Brain microvascular endothelial cell (primary cell): ENCODE data around the gene SLC9C1.

Source experiments
- DNase-seq: peaks from one replicate; pipeline ENCODE4 v3.0.0-alpha.2; 2020
- H3K27ac ChIP-seq: fragments of 250-450 bp; sonication (Bioruptor Pico); 2 replicates; pipeline ENCODE4 v1.5.1; 2020; ENCODE audit warnings: mild to moderate bottlenecking, moderate library complexity
- H3K27me3 ChIP-seq: fragments of 250-450 bp; sonication (Bioruptor Pico); replicated peaks from 2 replicates; pipeline ENCODE4 v1.5.1; 2020; ENCODE audit warnings: mild to moderate bottlenecking
- H3K36me3 ChIP-seq: fragments of 250-450 bp; sonication (Bioruptor Pico); replicated peaks from 2 replicates; pipeline ENCODE4 v1.5.1; 2020; ENCODE audit warnings: mild to moderate bottlenecking
- H3K4me3 ChIP-seq: 2 replicates; pipeline ENCODE4 v1.5.1; 2011; ENCODE audit warnings: low read depth, mild to moderate bottlenecking, control low read depth, low read length, moderate library complexity
- CTCF ChIP-seq: IDR thresholded peaks from 2 replicates; pipeline ENCODE4 v1.5.1; 2011; ENCODE audit warnings: low read depth, mild to moderate bottlenecking, moderate library complexity, low read length, control low read depth, inconsistent platforms; ENCODE audit errors: missing control alignments
- in situ Hi-C: cut with HindIII; loops from 2 replicates; pipeline ENCODE4 v1.10.0; 2017; ENCODE audit warnings: low sequenced_read_pairs, low pct_ligation_motif_present

The SLC9C1 gene

DNA sequence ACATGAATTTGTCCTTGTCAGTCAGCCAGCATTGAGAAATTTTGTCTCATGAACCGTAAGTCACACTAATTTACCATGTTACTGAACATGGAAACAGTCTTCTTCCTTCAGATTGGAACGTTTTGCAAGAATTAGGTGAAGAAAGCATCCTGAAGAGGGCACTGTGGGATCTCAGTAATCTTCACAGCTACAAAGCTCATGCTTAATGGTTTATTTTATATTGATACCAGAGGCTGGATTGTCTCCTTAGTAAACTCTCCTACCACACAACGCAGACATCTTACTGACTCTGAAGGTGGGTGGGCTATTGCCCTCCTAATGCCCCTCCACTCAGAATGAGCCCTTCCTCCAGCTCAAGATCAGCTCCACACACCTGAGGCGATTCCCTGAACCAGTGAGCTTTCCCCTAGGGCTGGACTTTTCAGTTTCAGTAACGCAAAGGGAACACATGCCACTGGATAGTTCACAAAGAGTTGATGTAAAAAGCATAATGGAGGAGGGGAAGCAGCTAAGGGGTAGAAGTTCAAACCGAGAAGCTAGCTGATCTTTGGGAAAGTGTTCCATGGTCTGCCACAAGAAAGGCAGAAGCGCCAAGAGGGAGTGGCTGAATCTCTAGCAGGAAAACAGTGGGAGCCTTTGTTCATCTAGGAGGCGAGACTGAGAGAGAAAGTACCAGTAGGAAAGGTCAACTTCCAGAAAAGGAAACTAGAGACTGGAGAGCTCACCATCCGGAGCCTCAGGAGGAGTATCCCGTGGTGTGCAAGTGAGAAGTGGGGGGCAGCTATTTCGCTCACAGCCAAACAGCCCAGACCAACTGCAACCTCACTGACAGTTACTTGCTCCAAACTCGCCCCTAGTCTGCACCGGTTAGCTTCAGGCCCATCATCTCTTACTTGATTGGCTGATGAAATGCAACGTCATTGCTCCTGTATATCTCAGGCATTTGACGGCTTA, at the start of gene SLC9C1:
Gene SLC9C1 (minus strand): TSS at position 849 of the 954 bp plus-strand sequence. CDS start 7,425 bp downstream, outside the sequence.
- no peaks in the 10 kb centered on the region for H3K27me3 ChIP-seq
- in situ Hi-C loops: no loop called here
- TF ChIP-seq CTCF: peak; percentile 68
- no peaks in the 10 kb centered on the region for H3K36me3 ChIP-seq
- DNase-seq: peak; percentile 79
- H3K4me3 ChIP-seq: peak within 1 kb of the TSS; percentile 64
- H3K27ac ChIP-seq: peak within 1 kb of the TSS; percentile 63

DNA sequence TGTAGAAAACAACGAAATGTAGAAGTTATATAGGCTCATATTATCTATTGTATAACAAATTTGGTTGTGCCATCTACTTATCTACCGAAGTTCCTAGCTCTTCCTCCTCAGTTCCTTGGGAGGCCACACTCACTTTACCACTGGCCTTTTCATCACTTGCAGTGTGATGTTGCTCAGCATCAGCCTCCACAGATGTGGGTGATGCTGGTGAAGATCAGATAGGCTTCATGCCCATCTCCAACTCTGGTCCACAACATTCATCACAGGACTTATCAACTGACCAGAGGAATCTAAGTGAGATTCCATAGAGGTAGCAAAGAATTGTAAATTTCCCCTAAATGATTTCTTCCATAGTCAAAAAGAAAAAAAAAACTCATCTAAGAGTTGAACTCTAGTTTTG, 47.4 kb upstream of the SLC9C1 start:
- H3K4me3 ChIP-seq: no peak overlapping the region
- no peak for DNase-seq

DNA sequence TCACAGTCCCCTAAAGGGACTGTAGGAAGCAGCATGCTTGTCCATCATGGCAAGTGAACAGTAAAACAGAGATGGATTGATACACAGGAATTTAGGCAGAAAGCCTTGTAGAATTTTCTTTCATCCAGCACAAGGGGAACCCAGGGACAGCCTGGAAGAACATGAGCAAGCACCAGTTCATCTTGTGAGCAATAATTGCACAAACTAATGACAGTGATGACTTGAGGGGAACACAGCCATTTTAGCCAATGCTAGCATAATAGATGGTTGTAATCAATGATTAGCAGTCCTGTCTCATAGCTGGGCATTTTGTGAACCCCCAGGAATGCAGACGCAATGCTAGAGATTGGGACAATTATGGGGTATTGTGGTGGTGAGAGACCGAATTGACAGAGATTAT, 45.6 kb upstream of the SLC9C1 start:
- H3K27me3 ChIP-seq: no peaks in the 10 kb centered on the region
- no peak for TF ChIP-seq CTCF
- H3K4me3 ChIP-seq: no peak overlapping the region
- H3K36me3 ChIP-seq: no peaks in the 10 kb centered on the region
- in situ Hi-C loops: no loop called here
- no peak for DNase-seq
- H3K27ac ChIP-seq: no peak overlapping the region

More for the DNA sequence above, 47.4 kb upstream of the SLC9C1 start:
- Histone ChIP-seq H3K27ac (no peak overlapping the region), H3K36me3 (no peaks in the 10 kb centered on the region), H3K27me3 (no peaks in the 10 kb centered on the region)
- no peak for TF ChIP-seq CTCF
- in situ Hi-C loops: no loop called here

DNA sequence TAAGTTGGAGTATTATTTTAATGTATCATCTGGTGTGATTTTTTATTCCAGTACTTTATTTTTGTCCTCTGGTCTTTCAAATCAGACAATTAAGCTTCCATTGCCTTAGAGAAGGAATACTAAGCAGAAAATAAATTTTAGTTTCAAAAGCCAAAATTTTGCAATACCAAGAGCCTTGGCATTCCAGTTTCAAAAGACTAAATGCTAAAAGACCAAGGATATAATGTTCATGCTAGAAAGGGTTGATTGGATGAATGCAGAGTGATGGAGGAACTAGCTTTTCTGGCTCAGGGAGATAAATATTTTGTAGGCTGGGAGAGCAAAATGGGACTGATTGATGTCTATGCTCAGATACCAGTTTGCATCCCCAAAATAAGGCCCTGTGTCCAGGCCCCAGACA, 45.1 kb upstream of the SLC9C1 start:
- no peaks in the 10 kb centered on the region for H3K36me3 ChIP-seq
- in situ Hi-C loops: no loop called here
- no peaks in the 10 kb centered on the region for H3K27me3 ChIP-seq
- no peak overlapping the region for H3K27ac ChIP-seq
- H3K4me3 ChIP-seq: no peak overlapping the region
- TF ChIP-seq CTCF: no peak
- no peak for DNase-seq

- Histone ChIP-seq H3K27ac (no peak overlapping the region), H3K36me3 (no peaks in the 10 kb centered on the region), H3K4me3 (no peak overlapping the region), H3K27me3 (no peaks in the 10 kb centered on the region)
- no peak for DNase-seq
- no peak for TF ChIP-seq CTCF
- in situ Hi-C loops: no loop called here
These were observed 44.7 kb upstream of the SLC9C1 start for GRCh38 chr3:112338727-112339056.
